HepG2 (cell line): ENCODE results near the gene NTN3. TPM values are rescaled to one million over a fixed set of nuclear protein-coding genes. Genes with fewer than 3 reads are reported as not detected.

Source experiments
- AKNA ChIP-seq: sonication (generic); formaldehyde crosslinking; IDR thresholded peaks from 2 replicates; pipeline ENCODE4 v1.4.0; 2020; ENCODE audit warnings: missing genetic modification reagents, borderline replicate concordance
- ATAD3A ChIP-seq: sonication (generic); formaldehyde crosslinking; IDR thresholded peaks from 2 replicates; pipeline ENCODE4 v1.4.0; 2020; ENCODE audit warnings: missing genetic modification reagents
- BHLHE40 ChIP-seq: IDR thresholded peaks from 2 replicates; pipeline ENCODE4 v1.6.1; 2011; ENCODE audit warnings: low read length, improper control_type of control experiment
- BRCA1 ChIP-seq: sonication (generic); formaldehyde crosslinking; IDR thresholded peaks from 2 replicates; pipeline ENCODE4 v1.4.0; 2020; ENCODE audit warnings: missing genetic modification reagents
- ERF ChIP-seq: IDR thresholded peaks from 2 replicates; pipeline ENCODE4 v1.6.1; 2018; ENCODE audit warnings: missing biosample characterization, missing genetic modification reagents
- HOXA3 ChIP-seq: sonication (generic); formaldehyde crosslinking; IDR thresholded peaks from 2 replicates; pipeline ENCODE4 v1.5.0; 2020; ENCODE audit warnings: missing genetic modification reagents
- MAF1 ChIP-seq: sonication (generic); formaldehyde crosslinking; IDR thresholded peaks from 2 replicates; pipeline ENCODE4 v1.5.0; 2020; ENCODE audit warnings: missing genetic modification reagents, borderline replicate concordance
- MAX ChIP-seq: IDR thresholded peaks from 2 replicates; pipeline ENCODE4 v1.6.1; 2012; ENCODE audit warnings: inconsistent platforms
- MED8 ChIP-seq: sonication (generic); formaldehyde crosslinking; IDR thresholded peaks from 2 replicates; pipeline ENCODE4 v1.8.1; 2023; ENCODE audit warnings: mild to moderate bottlenecking, missing genetic modification reagents; ENCODE audit not compliant: insufficient replicate concordance
- NFATC3 ChIP-seq: sonication (generic); formaldehyde crosslinking; IDR thresholded peaks from 2 replicates; pipeline ENCODE4 v1.5.1; 2020; ENCODE audit warnings: mild to moderate bottlenecking, missing genetic modification reagents
- RELA ChIP-seq: sonication (generic); formaldehyde crosslinking; IDR thresholded peaks from 2 replicates; pipeline ENCODE4 v1.4.0; 2020; ENCODE audit warnings: missing genetic modification reagents
- REST ChIP-seq, 2 experiments: IDR thresholded peaks; 2 replicates each; pipeline ENCODE4 v1.6.1; 2011 to 2012; ENCODE audit warnings: low read length in 2 of 2, borderline replicate concordance in 1 of 2, low read depth in 1 of 2, mild to moderate bottlenecking in 1 of 2, moderate library complexity in 1 of 2
- UBTF ChIP-seq: sonication (generic); formaldehyde crosslinking; IDR thresholded peaks from 2 replicates; pipeline ENCODE4 v1.4.0; 2020; ENCODE audit warnings: mild to moderate bottlenecking, missing genetic modification reagents
- ZFP82 ChIP-seq: sonication (generic); formaldehyde crosslinking; IDR thresholded peaks from 2 replicates; pipeline ENCODE4 v1.5.1; 2020; ENCODE audit warnings: mild to moderate bottlenecking, missing genetic modification reagents, borderline replicate concordance
- ZNF589 ChIP-seq: sonication (generic); formaldehyde crosslinking; conservative IDR thresholded peaks from 2 replicates; pipeline ENCODE4 v1.8.0; 2022; ENCODE audit warnings: mild to moderate bottlenecking, moderate library complexity, missing genetic modification reagents
- ZSCAN20 ChIP-seq: sonication (generic); formaldehyde crosslinking; IDR thresholded peaks from 2 replicates; pipeline ENCODE4 v1.4.0; 2020; ENCODE audit warnings: missing genetic modification reagents, mild to moderate bottlenecking, borderline replicate concordance
- ZZZ3 ChIP-seq: sonication (generic); formaldehyde crosslinking; IDR thresholded peaks from 2 replicates; pipeline ENCODE4 v1.4.0; 2020; ENCODE audit warnings: missing genetic modification reagents, mild to moderate bottlenecking, borderline replicate concordance
- polyA plus RNA-seq, 8 experiments: library from polyadenylated mRNA; depleted of rRNA in 3 of 8; stranded (reverse) in 7 of 8; unstranded in 1 of 8; fragments of >200 nt; fragmentation: Illumina TruSeq in 4 of 8; extraction: Trizol in 4 of 8; gene quantifications; 2 replicates each; pipeline versions ENCODE4 v1.2.1 to v1.2.3, GENCODE V29; 2011 to 2016; ENCODE audit warnings: low read depth in 4 of 8, missing spikeins in 1 of 8, mixed read lengths in 1 of 8; ENCODE audit not compliant: insufficient read depth in 1 of 8
- total RNA-seq, 5 experiments: library from RNA; depleted of rRNA; stranded (reverse); fragments of >200 nt; fragmentation: Illumina TruSeq; extraction: Trizol; gene quantifications; 2 replicates each; pipeline ENCODE4 v1.2.3, GENCODE V29; 2016; ENCODE audit warnings: low read depth in 1 of 5

NTN3 gene
- total and polyA plus RNA-seq, 2 of the 13 experiments (the other 11 are each of a cell fraction or from before 2014, with no cell fraction given) = 0.09 to 0.20 TPM

GRCh38 chr16:2513405-2514332 lies 42.6 kb downstream of the NTN3 start, which contains the start of gene ATP6V0C (continued):
- TF ChIP-seq NFATC3 (CRISPR knock-in tag) (no peak), BHLHE40 (peak; percentile 95), ZSCAN20 (CRISPR knock-in tag) (peak; percentile 5; the same call in 1 of the 2 replicates), ZFP82 (peak; percentile 68; the same call in 1 of the 2 replicates), REST (IDR thresholded peaks at IDR 0.05; ENCODE audit: borderline replicate concordance in 1 of 2, low read depth in 1 of 2, low read length in 2 of 2) (peak in 1 of 2 experiments; percentile 41; a peak in 1 of 4 replicates), HOXA3 (peak; percentile 97), UBTF (peak; percentile 53), MAF1 (CRISPR knock-in tag) (0 out of 2 replicates have a peak, but pooled peaks have one; percentile 72), MAX (peak; percentile 40), BRCA1 (CRISPR knock-in tag) (0 out of 2 replicates have a peak, but pooled peaks have one; percentile 32), ERF (CRISPR knock-in tag) (no peak; the same call in 1 of the 2 replicates), ZZZ3 (CRISPR knock-in tag) (peak; percentile 3; the same call in 1 of the 2 replicates), ZNF589 (CRISPR knock-in tag) (no peak), ATAD3A (CRISPR knock-in tag) (no peak), RELA (no peak), MED8 (CRISPR knock-in tag) (peak; percentile 20), AKNA (CRISPR knock-in tag) (no peak)
